ENCODE data around the gene SNCAIP.

Gene SNCAIP

GRCh38 chr5:122385286-122385685 is 73.2 kb downstream of the SNCAIP start:
- no peak overlapping the region for H3K14ac ChIP-seq (ENCODE audit: low read length)
- H4K91ac ChIP-seq (ENCODE audit: low read depth, low read length, poor library complexity): no peak overlapping the region
- H3K23ac ChIP-seq (ENCODE audit: low read depth, low read length, poor library complexity): no peak overlapping the region
- H3K9me3 ChIP-seq (replicated peaks in 1 of 2; ENCODE audit: control insufficient read depth in 2 of 2, insufficient read depth in 1 of 2, low read depth in 1 of 2, low read length in 2 of 2): no peaks in the 10 kb centered on the region
- no peak overlapping the region for H3K18ac ChIP-seq (ENCODE audit: low read length)
- H2AK5ac ChIP-seq (ENCODE audit: low read depth, low read length): no peak overlapping the region
- H2BK12ac ChIP-seq (ENCODE audit: low read length): no peak overlapping the region
- no peak for DNase-seq (ENCODE audit: low spot score)
- no peak overlapping the region for H3K4me3 ChIP-seq (ENCODE audit: low read length in 2 of 2)
- H3K36me3 ChIP-seq (replicated peaks in 1 of 2; ENCODE audit: control insufficient read depth in 2 of 2, insufficient read depth in 2 of 2, low read length in 2 of 2): no peaks in the 10 kb centered on the region
- no peak overlapping the region for H4K8ac ChIP-seq (ENCODE audit: low read depth, low read length)
- H3K9ac ChIP-seq (ENCODE audit: low read depth, low read length, poor library complexity): no peak overlapping the region
- H3K27me3 ChIP-seq (ENCODE audit: control insufficient read depth in 3 of 3, insufficient read depth in 3 of 3, low read depth in 1 of 3, low read length in 3 of 3): no peaks in the 10 kb centered on the region
- H3K79me1 ChIP-seq (ENCODE audit: low read depth, low read length): no peaks in the 10 kb centered on the region
- no peak overlapping the region for H2AFZ ChIP-seq (ENCODE audit: low read length)
- no peak overlapping the region for H2BK15ac ChIP-seq (ENCODE audit: low read length)
- H3K4ac ChIP-seq (ENCODE audit: low read length): no peak overlapping the region
- H2BK5ac ChIP-seq (ENCODE audit: low read length): no peak overlapping the region
- H3K4me1 ChIP-seq (ENCODE audit: control insufficient read depth in 2 of 2, insufficient read depth in 1 of 2, low read depth in 1 of 2, low read length in 2 of 2): no peaks in the 10 kb centered on the region
- no peak overlapping the region for H3K27ac ChIP-seq (replicated peaks; ENCODE audit: low read length)
- H3K4me2 ChIP-seq (ENCODE audit: insufficient read depth, low read length, poor library complexity, severe bottlenecking): no peak overlapping the region
- no CpG with 5 or more reads among the region's 4 CpGs for WGBS, 2 donors (ENCODE audit: extremely low coverage in 2 of 2, insufficient read length in 2 of 2, insufficient replicate concordance in 1 of 2)
- H2BK120ac ChIP-seq (ENCODE audit: low read depth, low read length): no peak overlapping the region

- no CpG with 5 or more reads among the region's 3 CpGs for WGBS, 2 donors (ENCODE audit: extremely low coverage in 2 of 2, insufficient read length in 2 of 2, insufficient replicate concordance in 1 of 2)
- Histone ChIP-seq H2AK5ac (ENCODE audit: low read depth, low read length) (no peak overlapping the region), H3K23ac (ENCODE audit: low read depth, low read length, poor library complexity) (no peak overlapping the region), H3K4me3 (ENCODE audit: low read length in 2 of 2) (no peak overlapping the region), H2BK12ac (ENCODE audit: low read length) (no peak overlapping the region), H3K27me3 (ENCODE audit: control insufficient read depth in 3 of 3, insufficient read depth in 3 of 3, low read depth in 1 of 3, low read length in 3 of 3) (no peaks in the 10 kb centered on the region), H3K4me1 (ENCODE audit: control insufficient read depth in 2 of 2, insufficient read depth in 1 of 2, low read depth in 1 of 2, low read length in 2 of 2) (no peaks in the 10 kb centered on the region), H3K14ac (ENCODE audit: low read length) (no peak overlapping the region), H4K91ac (ENCODE audit: low read depth, low read length, poor library complexity) (no peak overlapping the region), H3K4ac (ENCODE audit: low read length) (no peak overlapping the region), H2BK15ac (ENCODE audit: low read length) (no peak overlapping the region), H3K27ac (replicated peaks; ENCODE audit: low read length) (no peak overlapping the region), H2BK5ac (ENCODE audit: low read length) (no peak overlapping the region), H4K8ac (ENCODE audit: low read depth, low read length) (no peak overlapping the region), H3K9me3 (replicated peaks in 1 of 2; ENCODE audit: control insufficient read depth in 2 of 2, insufficient read depth in 1 of 2, low read depth in 1 of 2, low read length in 2 of 2) (no peaks in the 10 kb centered on the region), H3K79me1 (ENCODE audit: low read depth, low read length) (no peaks in the 10 kb centered on the region), H3K4me2 (ENCODE audit: insufficient read depth, low read length, poor library complexity, severe bottlenecking) (no peak overlapping the region), H2BK120ac (ENCODE audit: low read depth, low read length) (no peak overlapping the region), H3K9ac (ENCODE audit: low read depth, low read length, poor library complexity) (no peak overlapping the region), H3K18ac (ENCODE audit: low read length) (no peak overlapping the region), H2AFZ (ENCODE audit: low read length) (no peak overlapping the region), H3K36me3 (replicated peaks in 1 of 2; ENCODE audit: control insufficient read depth in 2 of 2, insufficient read depth in 2 of 2, low read length in 2 of 2) (no peaks in the 10 kb centered on the region)
- DNase-seq (ENCODE audit: low spot score): no peak
Observed at GRCh38 chr5:122385808-122386207, 73.8 kb downstream of the SNCAIP start.

DNA sequence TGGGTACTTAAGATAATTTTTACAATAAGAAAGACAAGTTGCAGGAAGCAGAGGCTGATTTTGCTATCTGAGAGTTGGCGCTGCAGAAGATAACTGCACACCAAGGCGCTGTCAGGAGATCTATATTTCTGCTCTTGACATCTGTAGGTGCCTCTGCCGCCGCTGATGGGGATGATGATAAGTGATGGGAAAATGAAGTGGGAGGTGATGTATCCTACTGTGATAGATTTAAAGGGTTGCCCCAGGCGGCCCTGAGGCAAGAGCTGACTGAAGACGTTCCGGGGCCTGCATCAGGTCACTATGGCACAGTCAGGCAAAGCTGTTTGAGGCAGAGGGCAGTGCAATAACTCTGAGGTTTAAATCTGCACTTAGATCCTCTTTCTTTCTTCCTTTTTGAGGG is 78.1 kb downstream of the SNCAIP start:
- Histone ChIP-seq H2BK15ac (ENCODE audit: low read length) (no peak overlapping the region), H3K27ac (replicated peaks; ENCODE audit: low read length) (no peak overlapping the region), H3K79me1 (ENCODE audit: low read depth, low read length) (no peaks in the 10 kb centered on the region), H2BK5ac (ENCODE audit: low read length) (no peak overlapping the region), H3K4me3 (ENCODE audit: low read length in 2 of 2) (no peak overlapping the region), H3K27me3 (ENCODE audit: control insufficient read depth in 3 of 3, insufficient read depth in 3 of 3, low read depth in 1 of 3, low read length in 3 of 3) (no peaks in the 10 kb centered on the region), H2BK120ac (ENCODE audit: low read depth, low read length) (no peak overlapping the region), H3K4ac (ENCODE audit: low read length) (no peak overlapping the region), H4K91ac (ENCODE audit: low read depth, low read length, poor library complexity) (no peak overlapping the region), H3K4me1 (ENCODE audit: control insufficient read depth in 2 of 2, insufficient read depth in 1 of 2, low read depth in 1 of 2, low read length in 2 of 2) (peaks cover 0 to 2% of the 10 kb centered on the region in 2 donors), H3K9me3 (replicated peaks in 1 of 2; ENCODE audit: control insufficient read depth in 2 of 2, insufficient read depth in 1 of 2, low read depth in 1 of 2, low read length in 2 of 2) (no peaks in the 10 kb centered on the region), H2AFZ (ENCODE audit: low read length) (no peak overlapping the region), H2AK5ac (ENCODE audit: low read depth, low read length) (no peak overlapping the region), H4K8ac (ENCODE audit: low read depth, low read length) (no peak overlapping the region), H3K36me3 (replicated peaks in 1 of 2; ENCODE audit: control insufficient read depth in 2 of 2, insufficient read depth in 2 of 2, low read length in 2 of 2) (no peaks in the 10 kb centered on the region), H3K23ac (ENCODE audit: low read depth, low read length, poor library complexity) (no peak overlapping the region), H3K14ac (ENCODE audit: low read length) (no peak overlapping the region), H3K4me2 (ENCODE audit: insufficient read depth, low read length, poor library complexity, severe bottlenecking) (no peak overlapping the region), H3K9ac (ENCODE audit: low read depth, low read length, poor library complexity) (no peak overlapping the region), H3K18ac (ENCODE audit: low read length) (no peak overlapping the region), H2BK12ac (ENCODE audit: low read length) (no peak overlapping the region)
- no peak for DNase-seq (ENCODE audit: low spot score)
- no CpG with 5 or more reads among the region's 7 CpGs for WGBS, 2 donors (ENCODE audit: extremely low coverage in 2 of 2, insufficient read length in 2 of 2, insufficient replicate concordance in 1 of 2)

DNA sequence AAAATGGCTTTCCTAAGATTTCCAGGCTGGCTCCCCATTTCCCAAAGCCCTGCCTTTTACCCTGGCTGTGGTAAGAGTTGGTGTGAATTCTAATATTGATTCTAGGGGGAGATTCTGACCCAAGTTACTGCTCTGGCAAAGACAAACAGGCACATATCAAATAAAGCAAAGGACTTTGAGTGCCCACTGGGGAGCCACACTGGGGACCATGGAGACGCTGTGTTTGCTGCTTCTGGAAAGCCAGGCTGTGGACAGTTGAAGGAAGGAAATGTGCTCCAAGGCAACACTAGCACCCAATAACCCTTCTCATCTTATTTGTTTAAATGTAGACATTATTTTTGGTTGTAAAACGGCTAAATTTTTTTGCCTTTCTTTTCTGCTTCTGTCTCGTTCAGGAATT is 78.7 kb downstream of the SNCAIP start:
- Histone ChIP-seq H4K91ac (ENCODE audit: low read depth, low read length, poor library complexity) (no peak overlapping the region), H2BK5ac (ENCODE audit: low read length) (no peak overlapping the region), H3K36me3 (replicated peaks in 1 of 2; ENCODE audit: control insufficient read depth in 2 of 2, insufficient read depth in 2 of 2, low read length in 2 of 2) (no peaks in the 10 kb centered on the region), H3K27me3 (ENCODE audit: control insufficient read depth in 3 of 3, insufficient read depth in 3 of 3, low read depth in 1 of 3, low read length in 3 of 3) (no peaks in the 10 kb centered on the region), H2BK12ac (ENCODE audit: low read length) (no peak overlapping the region), H4K8ac (ENCODE audit: low read depth, low read length) (no peak overlapping the region), H2BK15ac (ENCODE audit: low read length) (no peak overlapping the region), H2BK120ac (ENCODE audit: low read depth, low read length) (no peak overlapping the region), H3K9me3 (replicated peaks in 1 of 2; ENCODE audit: control insufficient read depth in 2 of 2, insufficient read depth in 1 of 2, low read depth in 1 of 2, low read length in 2 of 2) (no peaks in the 10 kb centered on the region), H3K23ac (ENCODE audit: low read depth, low read length, poor library complexity) (no peak overlapping the region), H3K14ac (ENCODE audit: low read length) (no peak overlapping the region), H3K27ac (replicated peaks; ENCODE audit: low read length) (no peak overlapping the region), H3K4me2 (ENCODE audit: insufficient read depth, low read length, poor library complexity, severe bottlenecking) (no peak overlapping the region), H3K4me1 (ENCODE audit: control insufficient read depth in 2 of 2, insufficient read depth in 1 of 2, low read depth in 1 of 2, low read length in 2 of 2) (peaks cover 0 to 2% of the 10 kb centered on the region in 2 donors), H3K4me3 (ENCODE audit: low read length in 2 of 2) (no peak overlapping the region), H3K4ac (ENCODE audit: low read length) (no peak overlapping the region), H3K9ac (ENCODE audit: low read depth, low read length, poor library complexity) (no peak overlapping the region), H2AFZ (ENCODE audit: low read length) (no peak overlapping the region), H3K79me1 (ENCODE audit: low read depth, low read length) (no peaks in the 10 kb centered on the region), H3K18ac (ENCODE audit: low read length) (no peak overlapping the region), H2AK5ac (ENCODE audit: low read depth, low read length) (no peak overlapping the region)
- no CpG with 5 or more reads among the region's 3 CpGs for WGBS, 2 donors (ENCODE audit: extremely low coverage in 2 of 2, insufficient read length in 2 of 2, insufficient replicate concordance in 1 of 2)
- DNase-seq (ENCODE audit: low spot score): no peak
